GM19324 (cell line): ENCODE results near the gene KCNMB3.
"Not testable (repeated sequence)": the region's sequence is repeated elsewhere in the genome, so short reads cannot be mapped to it uniquely, and the experiment has no call there.

ENCODE experiments used
- ATAC-seq: cut with Tn5 transposase; IDR thresholded peaks from one replicate; pipeline ENCODE4 v1.9.1; 2021; ENCODE audit warnings: mild to moderate bottlenecking, moderate library complexity; ENCODE audit not compliant: unreplicated experiment, low FRiP score

Gene KCNMB3

DNA sequence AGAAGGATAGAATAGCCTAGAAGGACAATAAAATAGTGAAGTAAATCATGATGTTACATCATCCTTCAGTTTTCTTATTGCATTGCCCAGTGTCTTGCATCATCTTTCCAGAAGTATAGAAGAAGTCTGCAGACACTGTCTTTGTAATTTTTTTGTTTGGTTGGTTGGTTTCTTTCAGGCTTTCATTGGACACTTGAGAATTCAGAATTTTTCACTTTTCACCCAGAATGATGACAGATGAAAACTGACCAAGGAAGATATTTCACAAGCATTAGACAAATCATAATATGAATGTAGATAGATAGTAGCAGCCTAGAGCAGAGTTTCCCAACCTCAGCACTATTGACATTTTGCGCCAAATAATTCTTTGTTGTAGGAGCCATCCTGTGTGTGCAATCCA lies 35.4 kb downstream of the KCNMB3 start:
- not testable (repeated sequence) for ATAC-seq

DNA sequence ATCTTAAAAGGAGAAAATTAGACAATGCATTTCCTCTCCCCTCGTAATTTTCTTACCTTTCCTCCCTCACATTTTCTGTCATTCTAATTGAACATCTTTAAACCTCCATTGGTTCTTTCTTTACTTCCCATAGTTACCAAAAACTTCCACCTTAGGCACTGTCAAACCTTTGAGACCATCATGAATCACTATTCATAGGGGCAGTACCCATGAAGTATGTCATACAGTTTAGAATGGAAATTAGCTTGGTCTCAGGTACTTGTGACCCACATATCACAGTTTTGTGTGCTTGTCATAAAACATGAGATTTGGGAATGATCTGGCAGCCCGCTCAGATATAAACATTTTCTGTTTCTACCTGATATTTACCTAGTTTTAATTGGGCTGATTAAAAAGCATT lies 50.1 kb downstream of the KCNMB3 start:
- no peak for ATAC-seq

DNA sequence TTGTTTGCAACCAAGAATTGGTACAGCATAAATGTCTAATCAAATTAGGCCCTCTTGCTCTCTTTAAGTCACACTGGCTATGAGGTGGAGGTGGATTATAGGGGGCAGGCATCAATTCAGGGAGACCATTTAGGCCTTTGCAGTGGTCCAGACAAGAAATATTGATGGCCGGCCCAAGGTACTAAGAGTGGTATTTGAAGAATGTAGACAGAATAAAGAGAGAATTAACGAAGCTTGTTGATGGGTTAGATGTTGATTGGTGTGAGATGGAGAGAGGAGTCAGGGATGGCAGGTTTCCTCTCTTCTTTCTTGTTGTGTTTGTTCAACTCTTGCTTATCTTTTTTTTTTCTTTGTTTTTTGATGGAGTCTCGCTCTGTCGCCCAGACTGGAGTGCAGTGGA lies 54.2 kb downstream of the KCNMB3 start:
- ATAC-seq, result no peak

DNA sequence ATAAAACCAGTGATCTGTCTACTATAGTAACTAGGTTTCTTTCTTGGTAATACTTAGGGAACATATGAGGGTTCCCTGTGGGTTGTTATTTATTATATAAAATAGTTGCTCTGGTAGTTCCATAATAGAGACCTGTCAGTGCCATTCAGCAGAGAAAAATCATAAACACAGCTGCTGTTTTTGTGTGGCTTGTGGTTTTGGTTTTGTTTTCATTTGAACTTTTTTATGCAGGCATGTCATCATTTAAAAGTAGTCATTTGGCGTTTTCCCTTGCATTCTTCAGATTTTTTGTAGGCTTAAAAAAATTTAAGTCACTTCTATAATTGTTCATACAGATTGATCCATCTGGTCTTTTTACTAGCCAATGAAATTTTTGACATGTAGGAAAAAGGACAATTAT lies 54.8 kb downstream of the KCNMB3 start:
- ATAC-seq, result peak; percentile 86

- no peak for ATAC-seq
Measured at GRCh38 chr3:179194931-179195330, 56.0 kb downstream of the KCNMB3 start.
